Measurements from ENCODE around the gene SSPN. TPM values are rescaled to one million over a fixed set of nuclear protein-coding genes. Genes with fewer than 3 reads are reported as not detected.

The SSPN gene
- polyA plus RNA-seq, 1 experiment, result 21.6 TPM

GRCh38 chr12:26252946-26253345 is 57.6 kb downstream of the SSPN start:
- no peak for DNase-seq (ENCODE audit: low read depth, low spot score)
- TF ChIP-seq CTCF (IDR thresholded peaks at IDR 0.05; ENCODE audit: low read depth, low read length), result no peak
- ChIA-PET CTCF (no interaction called here), POLR2A (interaction anchor here (0.5 kb wide), 1 partner anchor 1310 kb away, joined by 4 read pairs; no protein-coding TSS in a partner anchor)
- H3K27ac ChIP-seq (ENCODE audit: low read depth, low read length), result no peak overlapping the region
- H3K27me3 ChIP-seq (ENCODE audit: control insufficient read depth, insufficient read depth, low read length), result no peaks in the 10 kb centered on the region
- H3K4me3 ChIP-seq (ENCODE audit: low read depth, low read length), result no peak overlapping the region
- H3K9me3 ChIP-seq (ENCODE audit: control insufficient read depth, insufficient read depth, low read length), result peaks cover 13% of the 10 kb centered on the region

DNA sequence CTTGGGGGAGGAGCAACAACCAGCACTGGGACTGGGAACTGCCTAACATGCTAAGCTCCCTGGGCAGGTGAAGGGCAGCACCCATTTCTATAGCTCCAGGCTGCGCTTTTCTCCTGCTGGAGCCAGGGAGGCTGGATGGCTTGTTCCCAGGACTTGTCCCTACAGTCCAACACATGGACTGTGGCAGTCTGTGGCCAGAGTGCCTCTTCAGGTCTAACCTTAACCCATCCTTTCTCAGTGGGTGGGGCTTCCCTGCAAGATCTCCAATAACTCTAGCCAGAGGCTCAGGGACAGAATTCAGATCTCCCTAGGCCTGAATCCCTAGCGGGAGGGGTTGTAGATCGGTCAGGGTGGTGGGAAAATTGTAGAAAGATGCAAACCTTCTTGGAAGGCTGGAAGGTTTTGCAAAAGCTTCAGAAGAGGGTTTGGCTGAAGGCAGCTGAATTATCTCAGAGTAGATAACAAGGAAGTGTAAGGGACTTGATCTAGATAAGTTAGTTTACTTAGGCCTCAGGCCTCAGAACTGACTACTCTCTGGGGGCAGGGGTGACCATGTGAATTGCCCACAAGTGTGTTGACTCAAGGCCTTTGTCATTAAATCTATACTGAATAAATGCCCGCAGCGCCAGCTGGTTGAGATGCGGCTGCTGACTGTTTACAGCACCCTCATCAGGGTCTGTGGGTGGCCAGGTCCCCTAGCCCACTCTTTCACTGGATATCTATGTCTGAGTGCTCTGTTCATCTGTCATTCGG is 60.7 kb downstream of the SSPN start:
- Histone ChIP-seq H3K27ac (ENCODE audit: low read depth, low read length) (no peak overlapping the region), H3K27me3 (ENCODE audit: control insufficient read depth, insufficient read depth, low read length) (no peaks in the 10 kb centered on the region), H3K4me3 (ENCODE audit: low read depth, low read length) (no peak overlapping the region), H3K9me3 (ENCODE audit: control insufficient read depth, insufficient read depth, low read length) (peaks cover 13% of the 10 kb centered on the region)
- CTCF ChIA-PET, result no interaction called here
- DNase-seq (ENCODE audit: low read depth, low spot score), result no peak
- POLR2A ChIA-PET, result no interaction called here
- TF ChIP-seq CTCF (IDR thresholded peaks at IDR 0.05; ENCODE audit: low read depth, low read length), result no peak

GRCh38 chr12:26264215-26264838 is 69.0 kb downstream of the SSPN start:
- no peak for DNase-seq (ENCODE audit: low read depth, low spot score)
- CTCF ChIA-PET, result interaction anchor here (0.7 kb wide), 1 partner anchor 365 kb away, joined by 3 read pairs; no protein-coding TSS in a partner anchor
- Histone ChIP-seq H3K27ac (ENCODE audit: low read depth, low read length) (no peak overlapping the region), H3K9me3 (ENCODE audit: control insufficient read depth, insufficient read depth, low read length) (no peaks in the 10 kb centered on the region), H3K4me3 (ENCODE audit: low read depth, low read length) (no peak overlapping the region), H3K27me3 (ENCODE audit: control insufficient read depth, insufficient read depth, low read length) (peaks cover 3% of the 10 kb centered on the region)
- no peak for TF ChIP-seq CTCF (IDR thresholded peaks at IDR 0.05; ENCODE audit: low read depth, low read length)
- POLR2A ChIA-PET, result no interaction called here

- no peak for DNase-seq (ENCODE audit: low read depth, low spot score)
- H3K4me3 ChIP-seq (ENCODE audit: low read depth, low read length), result no peak overlapping the region
- CTCF ChIA-PET, result interaction anchor here (0.8 kb wide), 1 partner anchor 8 kb away, joined by 3 read pairs; no protein-coding TSS in a partner anchor
- H3K9me3 ChIP-seq (ENCODE audit: control insufficient read depth, insufficient read depth, low read length), result no peaks in the 10 kb centered on the region
- POLR2A ChIA-PET, result no interaction called here
- H3K27me3 ChIP-seq (ENCODE audit: control insufficient read depth, insufficient read depth, low read length), result peaks cover 3% of the 10 kb centered on the region
- TF ChIP-seq CTCF (IDR thresholded peaks at IDR 0.05; ENCODE audit: low read depth, low read length), result no peak
- no peak overlapping the region for H3K27ac ChIP-seq (ENCODE audit: low read depth, low read length)
Observed at GRCh38 chr12:26265606-26266005, 70.2 kb downstream of the SSPN start.

DNA sequence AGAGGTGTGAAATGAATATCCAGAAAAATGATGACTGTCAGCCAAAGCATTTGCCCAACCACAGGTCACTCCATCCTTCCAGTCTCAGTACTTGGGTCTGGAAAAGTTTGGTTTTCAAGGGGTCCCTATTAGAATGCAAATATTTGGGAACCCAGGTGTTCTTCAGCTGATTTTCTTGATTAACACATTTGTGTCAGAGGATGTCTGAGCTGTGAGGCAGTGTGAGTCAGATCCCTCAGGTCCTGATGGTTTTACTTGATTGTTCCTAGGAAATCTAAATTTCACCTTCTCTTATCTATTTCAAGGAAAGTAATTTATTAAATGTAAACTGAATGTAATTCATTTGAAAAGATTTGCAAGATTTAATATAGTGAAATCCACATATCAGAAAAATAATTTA is 71.5 kb downstream of the SSPN start:
- H3K4me3 ChIP-seq (ENCODE audit: low read depth, low read length), result no peak overlapping the region
- CTCF ChIA-PET, result no interaction called here
- H3K27me3 ChIP-seq (ENCODE audit: control insufficient read depth, insufficient read depth, low read length), result peaks cover 3% of the 10 kb centered on the region
- no peak for TF ChIP-seq CTCF (IDR thresholded peaks at IDR 0.05; ENCODE audit: low read depth, low read length)
- POLR2A ChIA-PET, result no interaction called here
- no peak for DNase-seq (ENCODE audit: low read depth, low spot score)
- no peaks in the 10 kb centered on the region for H3K9me3 ChIP-seq (ENCODE audit: control insufficient read depth, insufficient read depth, low read length)
- H3K27ac ChIP-seq (ENCODE audit: low read depth, low read length), result no peak overlapping the region
